ENCODE results near the gene LAMTOR4.

GRCh38 chr7:100105534-100105933, 43.2 kb upstream of the LAMTOR4 start:
- TF ChIP-seq CTCF (IDR thresholded peaks at IDR 0.05), result no peak
- no peak for TF ChIP-seq POLR2A (IDR thresholded peaks at IDR 0.05)

All from heart left ventricle (tissue), 13 donors.